HepG2 (cell line): ENCODE measurements around the gene NFS1. TPM values are rescaled to one million over a fixed set of nuclear protein-coding genes. Genes with fewer than 3 reads are reported as not detected.

Experiments used
- BORCS8-MEF2B ChIP-seq: sonication (generic); formaldehyde crosslinking; IDR thresholded peaks from 2 replicates; pipeline ENCODE4 v1.8.0; 2022; ENCODE audit warnings: mild to moderate bottlenecking, missing genetic modification reagents
- E2F2 ChIP-seq: sonication (generic); formaldehyde crosslinking; IDR thresholded peaks from 2 replicates; pipeline ENCODE4 v1.4.0; 2020; ENCODE audit warnings: missing genetic modification reagents, borderline replicate concordance
- EP300 ChIP-seq, 3 experiments: sonication (generic) in 1 of 3; formaldehyde crosslinking in 1 of 3; IDR thresholded peaks; 2 replicates each; pipeline versions ENCODE4 v1.5.1 to v1.6.1; 2011 to 2020; ENCODE audit warnings: low read depth in 2 of 3, low read length in 2 of 3, borderline replicate concordance in 1 of 3, improper control_type of control experiment in 1 of 3, mild to moderate bottlenecking in 1 of 3, missing genetic modification reagents in 1 of 3, moderate library complexity in 1 of 3
- HNF4A ChIP-seq: sonication (generic); formaldehyde crosslinking; IDR thresholded peaks from 2 replicates; pipeline ENCODE4 v1.4.0; 2020; ENCODE audit warnings: missing genetic modification reagents
- NR2F1 ChIP-seq, 2 experiments: fragments of 450-650 bp in 1 of 2; formaldehyde crosslinking in 1 of 2; IDR thresholded peaks; 2 replicates each; pipeline versions ENCODE4 v1.5.0 to v1.6.1; 2016 to 2020; ENCODE audit warnings: mild to moderate bottlenecking in 1 of 2, missing compliant biosample characterization in 1 of 2, missing genetic modification reagents in 1 of 2, moderate library complexity in 1 of 2
- RXRA ChIP-seq: sonication (generic); formaldehyde crosslinking; IDR thresholded peaks from 2 replicates; pipeline ENCODE4 v1.5.1; 2020; ENCODE audit warnings: missing genetic modification reagents
- SALL2 ChIP-seq: sonication (generic); formaldehyde crosslinking; IDR thresholded peaks from 2 replicates; pipeline ENCODE4 v1.8.1; 2023; ENCODE audit warnings: mild to moderate bottlenecking, missing genetic modification reagents, inconsistent platforms
- SRSF1 ChIP-seq: fragments of 200-400 bp; formaldehyde crosslinking; optimal IDR thresholded peaks from 2 replicates; pipeline ENCODE3; 2017; ENCODE audit warnings: mild to moderate bottlenecking, low read depth, low read length, moderate library complexity
- TP53 ChIP-seq: sonication (generic); formaldehyde crosslinking; conservative IDR thresholded peaks from 2 replicates; pipeline ENCODE4 v1.4.0; 2020; ENCODE audit warnings: missing genetic modification reagents
- ZHX1 ChIP-seq: sonication (generic); formaldehyde crosslinking; IDR thresholded peaks from 2 replicates; pipeline ENCODE4 v1.8.1; 2022; ENCODE audit warnings: low read depth, mild to moderate bottlenecking, missing genetic modification reagents
- ZIK1 ChIP-seq: sonication (generic); formaldehyde crosslinking; IDR thresholded peaks from 2 replicates; pipeline ENCODE4 v1.5.0; 2020; ENCODE audit warnings: mild to moderate bottlenecking, low read depth, missing genetic modification reagents, borderline replicate concordance
- ZMYM3 ChIP-seq: sonication (generic); formaldehyde crosslinking; IDR thresholded peaks from 2 replicates; pipeline ENCODE4 v1.5.1; 2020; ENCODE audit warnings: mild to moderate bottlenecking, missing genetic modification reagents
- ZNF230 ChIP-seq: sonication (generic); formaldehyde crosslinking; IDR thresholded peaks from 2 replicates; pipeline ENCODE4 v1.4.0; 2020; ENCODE audit warnings: mild to moderate bottlenecking, missing genetic modification reagents
- ZNF24 ChIP-seq: fragments of 450-650 bp; IDR thresholded peaks from 2 replicates; pipeline ENCODE4 v1.6.1; 2017; ENCODE audit warnings: antibody characterized with exemption, mild to moderate bottlenecking
- ZNF577 ChIP-seq: sonication (generic); formaldehyde crosslinking; IDR thresholded peaks from 2 replicates; pipeline ENCODE4 v1.4.0; 2020; ENCODE audit warnings: mild to moderate bottlenecking, low read depth, missing genetic modification reagents, borderline replicate concordance
- ZNF614 ChIP-seq: IDR thresholded peaks from 2 replicates; pipeline ENCODE4 v1.6.1; 2018; ENCODE audit warnings: missing biosample characterization, missing genetic modification reagents, inconsistent platforms, borderline replicate concordance
- polyA plus RNA-seq, 8 experiments: library from polyadenylated mRNA; depleted of rRNA in 3 of 8; stranded (reverse) in 7 of 8; unstranded in 1 of 8; fragments of >200 nt; fragmentation: Illumina TruSeq in 4 of 8; extraction: Trizol in 4 of 8; gene quantifications; 2 replicates each; pipeline versions ENCODE4 v1.2.1 to v1.2.3, GENCODE V29; 2011 to 2016; ENCODE audit warnings: low read depth in 4 of 8, missing spikeins in 1 of 8, mixed read lengths in 1 of 8; ENCODE audit not compliant: insufficient read depth in 1 of 8
- total RNA-seq, 5 experiments: library from RNA; depleted of rRNA; stranded (reverse); fragments of >200 nt; fragmentation: Illumina TruSeq; extraction: Trizol; gene quantifications; 2 replicates each; pipeline ENCODE4 v1.2.3, GENCODE V29; 2016; ENCODE audit warnings: low read depth in 1 of 5
- TF ChIP-seq, protein P1 (sequence below): sonication (generic); formaldehyde crosslinking; IDR thresholded peaks from 2 replicates; pipeline ENCODE4 v1.8.0; 2022; ENCODE audit warnings: missing genetic modification reagents, mild to moderate bottlenecking, borderline replicate concordance
- TF ChIP-seq, protein P2 (sequence below): sonication (generic); formaldehyde crosslinking; IDR thresholded peaks from 2 replicates; pipeline ENCODE4 v1.4.0; 2020; ENCODE audit warnings: low read depth, mild to moderate bottlenecking, missing genetic modification reagents
- TF ChIP-seq, protein P3 (sequence below): sonication (generic); formaldehyde crosslinking; IDR thresholded peaks from 2 replicates; pipeline ENCODE4 v1.9.0; 2021; ENCODE audit warnings: missing genetic modification reagents, mild to moderate bottlenecking, borderline replicate concordance

Gene NFS1
- total and polyA plus RNA-seq, 2 of the 13 experiments (the other 11 are each of a cell fraction or from before 2014, with no cell fraction given), result 65.9 to 88.1 TPM

DNA sequence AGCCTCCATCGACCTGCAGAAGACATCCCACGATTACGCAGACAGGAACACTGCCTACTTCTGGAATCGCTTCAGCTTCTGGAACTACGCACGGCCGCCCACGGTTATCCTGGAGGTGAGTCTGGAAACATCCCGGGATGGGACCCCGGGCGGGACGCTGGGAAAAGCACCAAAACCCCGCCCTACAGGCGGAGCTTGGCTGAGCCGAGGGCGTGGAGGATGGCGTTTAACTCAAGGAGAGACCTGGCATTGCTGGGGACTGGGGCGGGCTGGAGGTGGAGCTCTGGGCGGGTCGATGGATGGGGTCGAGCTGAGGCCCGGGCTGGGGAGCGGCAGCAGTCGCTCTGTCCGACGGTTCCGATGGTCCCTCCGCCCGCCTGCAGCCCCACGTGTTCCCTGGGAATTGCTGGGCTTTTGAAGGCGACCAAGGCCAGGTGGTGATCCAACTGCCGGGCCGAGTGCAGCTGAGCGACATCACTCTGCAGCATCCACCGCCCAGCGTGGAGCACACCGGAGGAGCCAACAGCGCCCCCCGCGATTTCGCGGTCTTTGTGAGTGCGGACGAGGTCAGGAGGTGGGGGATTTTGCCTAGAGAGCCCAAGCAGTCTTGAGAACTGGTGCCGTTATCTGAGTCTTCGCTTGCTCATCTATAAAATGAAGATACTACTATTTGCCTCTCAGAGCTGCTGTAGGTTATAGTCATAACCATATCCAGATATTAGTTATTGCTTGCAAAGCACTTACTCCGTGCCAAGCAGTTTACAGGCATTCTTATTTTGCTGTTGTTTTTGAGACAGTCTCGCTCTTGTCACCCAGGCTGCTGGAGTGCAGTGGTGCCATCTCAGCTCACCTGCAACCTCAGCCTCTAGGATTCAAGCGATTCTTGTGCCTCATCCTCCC lies 79.7 kb downstream of the NFS1 start (continued):
- TF ChIP-seq, protein P1, sequence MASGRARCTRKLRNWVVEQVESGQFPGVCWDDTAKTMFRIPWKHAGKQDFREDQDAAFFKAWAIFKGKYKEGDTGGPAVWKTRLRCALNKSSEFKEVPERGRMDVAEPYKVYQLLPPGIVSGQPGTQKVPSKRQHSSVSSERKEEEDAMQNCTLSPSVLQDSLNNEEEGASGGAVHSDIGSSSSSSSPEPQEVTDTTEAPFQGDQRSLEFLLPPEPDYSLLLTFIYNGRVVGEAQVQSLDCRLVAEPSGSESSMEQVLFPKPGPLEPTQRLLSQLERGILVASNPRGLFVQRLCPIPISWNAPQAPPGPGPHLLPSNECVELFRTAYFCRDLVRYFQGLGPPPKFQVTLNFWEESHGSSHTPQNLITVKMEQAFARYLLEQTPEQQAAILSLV (CRISPR knock-in tag), result peak; percentile 97
- TF ChIP-seq ZNF230 (peak; percentile 94; the same call in 1 of the 2 replicates), SRSF1 (peak; percentile 84), ZNF614 (CRISPR knock-in tag) (peak; percentile 97), BORCS8-MEF2B (CRISPR knock-in tag) (peak; percentile 98), HNF4A (CRISPR knock-in tag) (no peak), EP300 (IDR thresholded peaks at IDR 0.05; ENCODE audit: low read depth in 2 of 2, low read length in 2 of 2) (peak in 1 of 2 experiments; percentile 32; a peak in 1 of 4 replicates), EP300 (CRISPR knock-in tag; IDR thresholded peaks at IDR 0.05; ENCODE audit: borderline replicate concordance) (no peak), E2F2 (CRISPR knock-in tag) (0 out of 2 replicates have a peak, but pooled peaks have one; percentile 21), ZNF577 (CRISPR knock-in tag) (no peak), TP53 (CRISPR knock-in tag) (0 out of 2 replicates have a peak, but pooled peaks have one; percentile 83), SALL2 (peak; percentile 98), RXRA (CRISPR knock-in tag) (peak; percentile 89), ZHX1 (no peak), NR2F1 (CRISPR knock-in tag; IDR thresholded peaks at IDR 0.05) (peak; percentile 63 to 73; a peak in 3 of 4 replicates), ZNF24 (no peak), ZMYM3 (CRISPR knock-in tag) (peak; percentile 68; the same call in 1 of the 2 replicates), ZIK1 (peak; percentile 93)
- TF ChIP-seq, protein P2, sequence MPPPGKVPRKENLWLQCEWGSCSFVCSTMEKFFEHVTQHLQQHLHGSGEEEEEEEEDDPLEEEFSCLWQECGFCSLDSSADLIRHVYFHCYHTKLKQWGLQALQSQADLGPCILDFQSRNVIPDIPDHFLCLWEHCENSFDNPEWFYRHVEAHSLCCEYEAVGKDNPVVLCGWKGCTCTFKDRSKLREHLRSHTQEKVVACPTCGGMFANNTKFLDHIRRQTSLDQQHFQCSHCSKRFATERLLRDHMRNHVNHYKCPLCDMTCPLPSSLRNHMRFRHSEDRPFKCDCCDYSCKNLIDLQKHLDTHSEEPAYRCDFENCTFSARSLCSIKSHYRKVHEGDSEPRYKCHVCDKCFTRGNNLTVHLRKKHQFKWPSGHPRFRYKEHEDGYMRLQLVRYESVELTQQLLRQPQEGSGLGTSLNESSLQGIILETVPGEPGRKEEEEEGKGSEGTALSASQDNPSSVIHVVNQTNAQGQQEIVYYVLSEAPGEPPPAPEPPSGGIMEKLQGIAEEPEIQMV (CRISPR knock-in tag), result no peak; the same call in 1 of the 2 replicates
- TF ChIP-seq, protein P3, sequence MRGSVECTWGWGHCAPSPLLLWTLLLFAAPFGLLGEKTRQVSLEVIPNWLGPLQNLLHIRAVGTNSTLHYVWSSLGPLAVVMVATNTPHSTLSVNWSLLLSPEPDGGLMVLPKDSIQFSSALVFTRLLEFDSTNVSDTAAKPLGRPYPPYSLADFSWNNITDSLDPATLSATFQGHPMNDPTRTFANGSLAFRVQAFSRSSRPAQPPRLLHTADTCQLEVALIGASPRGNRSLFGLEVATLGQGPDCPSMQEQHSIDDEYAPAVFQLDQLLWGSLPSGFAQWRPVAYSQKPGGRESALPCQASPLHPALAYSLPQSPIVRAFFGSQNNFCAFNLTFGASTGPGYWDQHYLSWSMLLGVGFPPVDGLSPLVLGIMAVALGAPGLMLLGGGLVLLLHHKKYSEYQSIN (CRISPR knock-in tag), result no peak; the same call in 1 of the 2 replicates
